Psoas muscle (tissue), 8 donors: ENCODE measurements around the gene ZDHHC23. TPM values are rescaled to one million over a fixed set of nuclear protein-coding genes. Genes with fewer than 3 reads are reported as not detected.

Experiments used
- ATAC-seq, 4 donors: fragments of 200-7000 bp; cut with Tn5 transposase; one replicate each; pipeline ENCODE4 v1.9.1; 2020; ENCODE audit warnings: moderate library complexity in 3 of 4, mild to moderate bottlenecking in 2 of 4
- DNase-seq, 2 donors: peaks; one replicate each; pipeline ENCODE4 v3.0.0-alpha.2; 2020
- H3K27ac ChIP-seq: fragments of 200-600 bp; one replicate; pipeline ENCODE4 v1.8.0; 2022
- H3K27me3 ChIP-seq, 3 donors: fragments of 200-600 bp in 1 of 3; one replicate each; pipeline versions ENCODE4 v1.6.1 to v1.8.0; 2013 to 2022; ENCODE audit warnings: low read length in 2 of 3, mild to moderate bottlenecking in 2 of 3, moderate library complexity in 1 of 3; ENCODE audit not compliant: insufficient read depth in 3 of 3
- H3K36me3 ChIP-seq, 2 donors: fragments of 200-600 bp in 1 of 2; one replicate each; pipeline versions ENCODE4 v1.6.1 to v1.8.0; 2013 to 2022; ENCODE audit warnings: low read depth in 1 of 2, mild to moderate bottlenecking in 1 of 2, moderate library complexity in 1 of 2; ENCODE audit not compliant: insufficient read depth in 1 of 2
- H3K4me1 ChIP-seq: fragments of 200-600 bp; one replicate; pipeline ENCODE4 v1.8.0; 2022
- H3K4me3 ChIP-seq: fragments of 200-600 bp; one replicate; pipeline ENCODE4 v1.8.0; 2022; ENCODE audit warnings: mild to moderate bottlenecking
- H3K9me3 ChIP-seq: fragments of 200-600 bp; one replicate; pipeline ENCODE4 v1.8.0; 2022
- CTCF ChIP-seq: fragments of 200-600 bp; IDR thresholded peaks from one replicate; pipeline ENCODE4 v1.8.0; 2022; ENCODE audit warnings: antibody characterized with exemption
- WGBS, 3 donors: extraction: QIAGEN DNeasy Blood & Tissue Kit; methylation state at CpG; one replicate each; pipeline versions ENCODE4 v1.1.6 to v1.1.7; 2013; 5-methylcytosine and 5-hydroxymethylcytosine counted together
- intact Hi-C, 2 donors: fragments of 100-400 bp; cut with DNase I; formaldehyde crosslinking; loops; one replicate each; pipeline versions ENCODE4 v1.11.0 to v1.14.2; 2022
- polyA plus RNA-seq, 3 donors: library from polyadenylated mRNA; stranded (reverse); fragments of 200-250 nt; gene quantifications; one replicate each; pipeline ENCODE4 v1.2.3, GENCODE V29; 2013
- total RNA-seq, 4 donors: library from RNA; stranded (reverse); fragmentation: NEBNext Ultra II Directional in 2 of 4; extraction: Animal tissue kit (Norgen Biotek cat#: 25700) in 2 of 4; gene quantifications; one replicate each; pipeline versions ENCODE4 v1.2.1 to v1.2.4, GENCODE V29; 2021 to 2023
- donor health status: healthy with polysubstance abuse.
- donor health status: DM: no; HTN: no; CAD: no; lungs with moderate emphysema.
- donor health status: Bipolar disorder and iron deficiency.
- donor health status: healthy.
- donor health status: DM: yes; HTN: yes; CAD: no.
- donor health status: DM: no; HTN: no; CAD: no.
- donor health status: DM: no; HTN: no; CAD: no.
- donor health status: DM: yes; HTN: yes; CAD: no.

Gene ZDHHC23
- total and polyA plus RNA-seq, 7 donors, result 0.99 to 3.9 (median 2.2) TPM

- Histone ChIP-seq H3K27ac (no peak overlapping the region), H3K4me3 (no peak overlapping the region), H3K9me3 (no peaks in the 10 kb centered on the region), H3K36me3 (no peaks in the 10 kb centered on the region), H3K27me3 (no peaks in the 10 kb centered on the region), H3K4me1 (no peaks in the 10 kb centered on the region)
- ATAC-seq (no peak), DNase-seq (no peak)
- intact Hi-C loops, result no loop called here
- TF ChIP-seq CTCF, result no peak
- 90 to 94% (median 92%) methylated on average over 2 of the region's 2 CpGs for WGBS, 3 donors
Measured at GRCh38 chr3:114011059-114011797, 63.4 kb downstream of the ZDHHC23 start.

Other genes with a start within 250 kb of the ZDHHC23 start
- 100 to 1,000 TPM; 180 to 337 (median 270) TPM for gene NAA50, start 201.8 kb upstream of the ZDHHC23 start, total RNA-seq
- gene NAA50, start 201.8 kb upstream of the ZDHHC23 start, polyA plus RNA-seq, result 100 to 1,000 TPM; 144 to 495 (median 216) TPM
- gene ATP6V1A, start 201.0 kb upstream of the ZDHHC23 start, total RNA-seq, result 10 to 100 TPM; 15.3 to 20.6 (median 17.1) TPM
- gene ATP6V1A, start 201.0 kb upstream of the ZDHHC23 start, polyA plus RNA-seq, result 10 to 100 TPM in 1 of 3 donors, 1 to 10 TPM in 2; 4.2 to 19.5 (median 6.9) TPM
- under 1 TPM; 0.53 to 0.81 (median 0.65) TPM for gene GRAMD1C, start 109.2 kb upstream of the ZDHHC23 start, total RNA-seq
- under 1 TPM; 0.20 to 0.39 (median 0.36) TPM for gene GRAMD1C, start 109.2 kb upstream of the ZDHHC23 start, polyA plus RNA-seq
- 1 to 10 TPM in 1 of 4 donors, under 1 TPM in 3; 0.54 to 1.2 (median 0.78) TPM for gene CCDC191, start 108.5 kb downstream of the ZDHHC23 start, total RNA-seq
- gene CCDC191, start 108.5 kb downstream of the ZDHHC23 start, polyA plus RNA-seq, result under 1 TPM; 0.34 to 0.96 (median 0.65) TPM
- 1 to 10 TPM; 7.4 to 9.6 (median 8.0) TPM for gene QTRT2, start 108.7 kb downstream of the ZDHHC23 start, total RNA-seq
- gene QTRT2, start 108.7 kb downstream of the ZDHHC23 start, polyA plus RNA-seq, result 10 to 100 TPM in 1 of 3 donors, 1 to 10 TPM in 2; 3.4 to 10.8 (median 8.8) TPM
- not detected for gene DRD3, start 231.0 kb downstream of the ZDHHC23 start, total RNA-seq
- gene DRD3, start 231.0 kb downstream of the ZDHHC23 start, polyA plus RNA-seq, result not detected